KMS-11 (cell line): ENCODE data around the gene F2R.

Source experiments
- H2AFZ ChIP-seq: fragments of 200-600 bp; sonication (generic); 2 replicates; pipeline ENCODE4 v1.6.1; 2016; ENCODE audit warnings: antibody characterized with exemption, mixed run types, low read depth
- H3K27ac ChIP-seq: fragments of 200-600 bp; sonication (generic); 2 replicates; pipeline ENCODE4 v1.6.1; 2016; ENCODE audit warnings: mild to moderate bottlenecking, mixed run types
- H3K27me3 ChIP-seq: fragments of 200-600 bp; sonication (generic); 2 replicates; pipeline ENCODE4 v1.6.1; 2017; ENCODE audit warnings: mild to moderate bottlenecking, low read depth, mixed run types, moderate library complexity; ENCODE audit not compliant: insufficient read depth
- H3K36me3 ChIP-seq: fragments of 200-600 bp; sonication (generic); 2 replicates; pipeline ENCODE4 v1.6.1; 2017; ENCODE audit warnings: mild to moderate bottlenecking, mixed run types; ENCODE audit not compliant: insufficient read depth
- H3K4me1 ChIP-seq: fragments of 200-600 bp; sonication (generic); 2 replicates; pipeline ENCODE4 v1.6.1; 2016; ENCODE audit warnings: mild to moderate bottlenecking, low read depth, mixed run types; ENCODE audit not compliant: poor library complexity, severe bottlenecking
- H3K4me2 ChIP-seq: fragments of 200-600 bp; sonication (generic); 2 replicates; pipeline ENCODE4 v1.7.0; 2016; ENCODE audit warnings: mild to moderate bottlenecking, mixed run types
- H3K4me3 ChIP-seq: fragments of 200-600 bp; sonication (generic); IDR thresholded peaks from 2 replicates; pipeline ENCODE4 v1.6.1; 2017; ENCODE audit warnings: low read depth, low read length, mixed read lengths; ENCODE audit not compliant: insufficient read depth
- H3K79me2 ChIP-seq: fragments of 200-600 bp; sonication (generic); 2 replicates; pipeline ENCODE4 v1.6.1; 2016; ENCODE audit warnings: low read depth, mixed run types; ENCODE audit not compliant: insufficient read depth
- H3K9ac ChIP-seq: fragments of 200-600 bp; sonication (generic); 2 replicates; pipeline ENCODE4 v1.6.1; 2016; ENCODE audit warnings: mild to moderate bottlenecking, mixed run types
- H4K20me1 ChIP-seq: fragments of 200-600 bp; sonication (generic); 2 replicates; pipeline ENCODE4 v1.6.1; 2016; ENCODE audit warnings: mild to moderate bottlenecking, mixed run types; ENCODE audit not compliant: insufficient read depth
- CTCF ChIP-seq: fragments of 200-600 bp; sonication (generic); conservative IDR thresholded peaks from 2 replicates; pipeline ENCODE4 v1.6.1; 2017; ENCODE audit warnings: low read depth, mild to moderate bottlenecking, antibody characterized with exemption, low read length, moderate library complexity, mixed read lengths

The F2R gene

DNA sequence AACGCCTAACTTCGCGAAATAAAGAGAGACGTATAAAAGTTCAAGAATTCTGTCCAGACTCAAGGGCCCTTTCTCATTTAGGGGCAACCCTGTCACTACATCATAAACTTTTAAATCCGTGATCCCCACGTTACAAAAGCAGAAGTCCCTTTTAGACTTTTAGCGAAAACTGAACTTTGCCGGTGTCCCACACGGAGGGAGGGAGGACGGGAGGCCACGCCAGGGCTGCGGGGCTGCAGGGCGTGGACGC is 515 bp upstream of the F2R start:
- Histone ChIP-seq H3K4me2 (peak overlapping the region; percentile 99), H3K79me2 (no peaks in the 10 kb centered on the region), H3K27ac (no peak overlapping the region), H3K4me3 (no peak overlapping the region), H3K27me3 (no peaks in the 10 kb centered on the region), H3K9ac (peak overlapping the region; percentile 73; the same call in 1 of the 2 replicates), H4K20me1 (no peaks in the 10 kb centered on the region), H3K36me3 (no peaks in the 10 kb centered on the region), H2AFZ (peak overlapping the region; percentile 77; the same call in 1 of the 2 replicates), H3K4me1 (peaks cover 11% of the 10 kb centered on the region)
- TF ChIP-seq CTCF: no peak

GRCh38 chr5:76716456-76717157 is 681 bp downstream of the F2R start:
- Histone ChIP-seq H3K79me2 (no peaks in the 10 kb centered on the region), H2AFZ (peak overlapping the region; percentile 77), H3K4me2 (peak overlapping the region; percentile 99), H3K9ac (peak overlapping the region; percentile 73), H3K4me1 (no peaks in the 10 kb centered on the region), H3K27ac (no peak overlapping the region), H3K27me3 (no peaks in the 10 kb centered on the region), H3K4me3 (peak overlapping the region; percentile 38), H3K36me3 (no peaks in the 10 kb centered on the region), H4K20me1 (no peaks in the 10 kb centered on the region)
- TF ChIP-seq CTCF: no peak

DNA sequence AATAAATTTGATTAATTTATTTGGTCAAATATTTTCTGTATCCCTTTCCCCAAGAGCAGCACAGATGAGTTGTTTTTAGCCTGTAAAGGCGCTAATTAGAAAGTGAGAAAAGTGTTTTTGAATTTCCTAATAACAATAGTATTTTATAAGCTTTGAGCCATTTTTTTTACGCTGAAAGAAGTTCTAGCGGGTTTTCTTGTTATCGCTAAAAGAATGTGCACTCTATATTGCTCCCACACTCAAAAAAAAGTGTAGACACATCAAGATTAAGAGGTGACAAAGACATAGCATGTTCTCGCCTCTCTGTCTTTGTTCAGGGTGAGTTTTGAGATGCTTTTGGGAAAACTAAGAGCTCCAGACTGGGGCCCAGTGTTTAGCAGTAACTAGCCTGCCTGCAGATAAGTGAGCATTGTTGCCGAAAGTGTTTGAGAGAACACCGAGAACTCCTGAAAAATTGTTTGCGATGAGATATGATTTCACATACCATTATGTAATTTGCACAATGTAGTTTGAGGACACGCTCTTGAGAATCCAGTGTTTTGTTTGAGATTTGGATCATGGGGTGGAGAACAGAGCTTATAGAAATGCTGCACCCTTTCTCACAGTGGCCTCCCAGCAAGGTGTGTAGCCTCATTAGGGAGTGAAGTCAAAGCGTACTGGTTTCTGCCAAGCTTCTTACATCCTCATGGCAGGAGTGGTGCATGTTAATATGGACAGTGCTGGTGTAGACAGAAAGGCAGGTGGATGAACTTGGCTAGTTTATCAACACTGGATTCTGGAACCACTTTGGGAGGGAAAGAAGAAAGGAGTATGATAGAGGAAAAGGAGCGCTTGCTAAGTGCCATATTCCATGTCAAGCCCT is 1.5 kb downstream of the F2R start:
- H3K27ac ChIP-seq: no peak overlapping the region
- H4K20me1 ChIP-seq: no peaks in the 10 kb centered on the region
- no peaks in the 10 kb centered on the region for H3K27me3 ChIP-seq
- H3K9ac ChIP-seq: no peak overlapping the region
- no peak for TF ChIP-seq CTCF
- H3K36me3 ChIP-seq: no peaks in the 10 kb centered on the region
- H3K4me2 ChIP-seq: peak overlapping the region; percentile 99
- no peak overlapping the region for H2AFZ ChIP-seq
- H3K4me1 ChIP-seq: no peaks in the 10 kb centered on the region
- no peak overlapping the region for H3K4me3 ChIP-seq
- no peaks in the 10 kb centered on the region for H3K79me2 ChIP-seq

DNA sequence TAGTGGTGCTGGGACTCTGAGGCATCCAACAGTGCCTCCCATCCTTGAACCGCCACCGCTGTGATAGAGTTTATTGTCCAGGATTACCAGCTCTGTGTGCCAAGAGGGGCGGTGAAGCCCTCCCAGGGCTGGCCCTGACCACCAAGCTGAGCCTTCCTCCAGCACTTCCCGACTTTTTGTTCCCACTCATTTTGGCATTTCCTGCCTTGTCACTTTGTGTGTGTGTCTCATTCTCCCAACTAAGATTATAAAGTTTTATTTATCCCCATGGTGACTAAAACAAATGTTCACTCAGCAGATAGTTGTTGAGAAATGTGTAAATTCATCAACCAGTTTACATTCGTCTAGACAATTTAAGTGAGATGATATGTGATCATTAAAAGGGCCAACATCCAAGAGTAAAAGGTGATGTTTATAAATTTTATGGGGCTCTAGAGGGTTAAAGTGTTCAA is 2.5 kb downstream of the F2R start:
- Histone ChIP-seq H3K27ac (no peak overlapping the region), H3K4me3 (no peak overlapping the region)

More for the DNA sequence above, 2.5 kb downstream of the F2R start:
- Histone ChIP-seq H3K36me3 (no peaks in the 10 kb centered on the region), H3K4me2 (no peak overlapping the region), H3K79me2 (no peaks in the 10 kb centered on the region), H4K20me1 (no peaks in the 10 kb centered on the region), H2AFZ (no peak overlapping the region), H3K9ac (no peak overlapping the region), H3K4me1 (no peaks in the 10 kb centered on the region), H3K27me3 (no peaks in the 10 kb centered on the region)
- TF ChIP-seq CTCF: no peak
